NCI-H2029 (cell line): ENCODE data around the gene DEAF1.

ENCODE experiments used
- DNase-seq: peaks from one replicate; lab custom pipeline; 2025; lab: John Stamatoyannopoulos, UW

The DEAF1 gene

GRCh38 chr11:610146-610801 lies 84.7 kb downstream of the DEAF1 start:
- DNase-seq: no peak

- no peak for DNase-seq
Observed at GRCh38 chr11:609341-609811, 85.6 kb downstream of the DEAF1 start.

GRCh38 chr11:608791-609251 lies 86.2 kb downstream of the DEAF1 start:
- DNase-seq: no peak

GRCh38 chr11:607971-608659 lies 86.9 kb downstream of the DEAF1 start:
- DNase-seq: no peak

GRCh38 chr11:607020-607780 lies 87.8 kb downstream of the DEAF1 start:
- DNase-seq: no peak

- no peak for DNase-seq
Observed at GRCh38 chr11:606245-606644, 88.8 kb downstream of the DEAF1 start.

- DNase-seq: no peak
Observed at GRCh38 chr11:605286-606129, 89.5 kb downstream of the DEAF1 start.

- DNase-seq: no peak
Observed at GRCh38 chr11:603154-603553, 91.9 kb downstream of the DEAF1 start.

- no peak for DNase-seq
Observed at GRCh38 chr11:601573-602245, 93.3 kb downstream of the DEAF1 start.

- DNase-seq: no peak
Observed at GRCh38 chr11:598005-598680, 96.9 kb downstream of the DEAF1 start.

- DNase-seq: no peak
Observed at GRCh38 chr11:597166-597725, 97.8 kb downstream of the DEAF1 start.

- no peak for DNase-seq
Observed at GRCh38 chr11:596374-596773, 98.6 kb downstream of the DEAF1 start.

- DNase-seq: no peak
Observed at GRCh38 chr11:595400-595799, 99.6 kb downstream of the DEAF1 start.
